Stimulated activated CD4-positive, alpha-beta T cell treated with anti-CD3 and anti-CD28 coated beads, TNF-alpha, amount 100 ng/mL, for 1 hour (primary cell): Measurements from ENCODE around the gene BCO2.

Source experiments
- DNase-seq, 3 donors: peaks; one replicate each; pipeline ENCODE4 v3.0.0-alpha.2; 2020; ENCODE audit warnings: low read depth in 3 of 3, low spot score in 1 of 3

The BCO2 gene

DNA sequence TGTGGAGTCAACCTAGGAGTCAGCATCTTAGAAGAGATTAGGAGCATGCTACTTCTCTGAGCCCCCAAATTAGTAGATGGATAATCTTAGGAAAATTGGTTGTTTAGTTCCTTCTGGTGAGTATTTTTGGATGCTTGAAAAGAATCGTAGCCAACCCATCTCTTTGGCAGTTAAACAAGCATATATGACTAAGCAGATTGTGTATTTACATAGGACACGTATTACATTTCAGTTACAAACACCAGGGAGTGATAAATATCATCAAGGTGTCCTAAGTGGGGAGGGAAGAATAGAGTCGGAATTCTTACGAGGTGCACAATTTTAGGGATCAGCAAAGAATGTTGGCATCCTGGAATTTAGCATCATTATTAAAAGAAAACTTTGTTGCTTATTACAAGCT, 71.9 kb downstream of the BCO2 start:
- no peak for DNase-seq

- no peak for DNase-seq
Observed at GRCh38 chr11:112248201-112248600, 72.9 kb downstream of the BCO2 start.

DNA sequence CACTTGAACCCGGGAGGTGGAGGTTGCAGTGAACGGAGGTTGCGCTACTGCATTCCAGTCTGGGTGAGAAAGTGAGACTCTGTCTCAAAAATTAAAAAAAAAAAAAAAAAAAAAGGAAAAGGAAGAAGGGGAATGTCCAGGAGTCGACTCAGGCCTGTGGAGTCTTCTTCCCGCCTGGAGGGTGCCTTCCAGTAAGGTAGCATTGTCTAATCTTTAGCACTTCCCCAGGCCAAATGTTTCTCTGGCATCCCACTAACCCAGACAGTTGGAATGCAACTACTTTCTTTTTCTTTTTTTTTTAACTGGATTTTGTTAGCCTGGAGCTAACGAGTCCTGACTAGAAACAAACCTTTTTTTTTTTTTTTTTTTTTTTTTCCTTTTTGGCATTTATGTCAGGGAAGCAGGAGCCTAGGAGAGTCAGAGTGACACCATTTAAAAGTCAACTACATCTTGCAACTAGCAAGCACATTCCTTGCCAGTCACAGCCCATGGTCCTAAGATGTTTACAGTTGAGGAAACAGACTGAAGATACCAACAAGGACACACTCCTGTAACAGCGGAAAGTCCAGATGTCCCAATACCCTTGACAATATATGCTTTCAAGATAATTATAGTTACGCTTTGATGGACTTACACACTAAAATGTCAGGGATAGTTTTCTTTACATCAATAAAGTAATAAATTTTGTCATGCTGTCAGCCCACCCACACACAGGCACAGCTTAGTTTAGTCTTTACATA, 74.7 kb downstream of the BCO2 start:
- no peak for DNase-seq

DNA sequence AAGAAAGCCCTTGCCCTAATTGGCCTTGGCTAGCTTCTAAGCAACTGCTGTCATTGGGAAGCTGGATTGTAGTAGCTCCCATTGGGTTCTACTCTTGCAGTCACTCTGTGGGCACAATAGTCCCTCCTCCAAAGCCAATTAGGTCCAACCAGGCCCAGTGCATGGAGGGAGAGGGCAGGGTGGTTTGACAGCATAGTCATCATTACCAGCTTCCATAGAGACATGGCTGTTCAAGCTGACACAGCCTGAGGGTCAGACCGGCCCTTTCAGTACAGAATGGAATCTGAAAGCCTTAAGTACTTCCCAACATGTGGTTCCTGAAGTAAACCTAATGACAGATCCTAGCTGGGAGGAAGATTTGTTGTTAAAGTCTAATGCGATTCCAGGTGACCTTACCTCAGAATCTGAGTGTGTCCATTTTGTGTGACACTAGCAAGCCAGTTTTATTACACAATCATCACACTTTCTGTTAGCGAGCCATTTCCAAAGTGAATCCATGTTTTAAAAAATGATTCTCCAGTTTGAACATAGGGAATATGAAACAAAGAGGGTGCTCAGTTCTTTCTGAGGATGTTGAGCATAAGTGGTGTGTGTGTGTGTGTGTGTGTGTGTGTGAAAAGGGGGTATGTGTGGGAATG, 78.4 kb downstream of the BCO2 start:
- DNase-seq = no peak

DNA sequence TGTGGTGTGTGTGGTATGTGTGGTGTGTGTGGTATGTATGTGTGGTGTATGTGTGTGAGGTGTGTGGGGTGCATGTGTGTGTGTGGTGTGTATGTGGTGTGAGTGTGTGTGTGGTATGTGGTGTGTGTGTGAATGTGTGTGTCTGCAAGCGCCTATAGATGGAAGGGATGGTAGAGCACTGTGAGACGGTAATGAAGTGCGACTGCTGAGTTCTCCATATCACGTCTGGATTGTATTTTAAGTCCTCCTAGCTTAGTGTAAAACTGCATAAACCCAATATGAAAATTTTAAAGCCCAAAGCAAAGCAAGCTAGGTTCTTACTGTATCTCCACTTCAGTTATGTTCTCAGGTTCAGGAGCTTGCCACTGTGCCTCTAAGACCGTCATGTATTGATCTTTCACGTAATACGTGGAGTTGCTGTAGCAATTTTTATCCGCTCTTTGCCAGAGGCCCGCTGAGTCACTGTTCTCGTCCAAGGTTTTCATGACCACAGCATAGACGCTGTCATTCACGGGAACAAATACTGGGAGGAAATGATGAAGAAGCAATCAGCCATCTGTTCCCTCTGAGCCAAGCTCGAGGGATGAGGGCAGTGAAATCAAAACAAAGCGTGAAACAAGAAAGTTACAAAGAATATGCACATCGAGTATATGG, 79.9 kb downstream of the BCO2 start:
- no peak for DNase-seq

DNA sequence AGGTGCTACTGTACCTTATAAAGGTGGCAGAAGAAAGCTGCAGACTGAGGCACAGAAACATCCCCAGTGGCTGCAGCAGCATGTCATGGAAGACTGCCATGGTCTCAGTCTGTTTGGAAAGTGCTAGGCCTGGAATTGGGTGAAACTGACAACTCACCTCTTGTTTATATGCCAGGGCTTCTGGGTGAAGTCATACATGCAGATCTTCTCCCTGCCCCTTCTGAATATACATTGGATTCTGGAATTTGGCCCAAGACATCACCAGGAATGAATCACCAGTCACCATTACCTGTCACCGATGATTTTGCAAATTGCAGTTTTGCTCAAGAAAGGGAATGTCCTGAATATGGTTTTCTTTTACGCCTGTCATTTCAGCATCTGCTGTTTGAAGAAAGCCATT, 85.2 kb downstream of the BCO2 start, which contains the start of gene PLET1:
Gene PLET1 (minus strand): TSS at position 371 of the 400 bp plus-strand sequence. CDS start 271 bp downstream, at position 100.
- DNase-seq = no peak

DNA sequence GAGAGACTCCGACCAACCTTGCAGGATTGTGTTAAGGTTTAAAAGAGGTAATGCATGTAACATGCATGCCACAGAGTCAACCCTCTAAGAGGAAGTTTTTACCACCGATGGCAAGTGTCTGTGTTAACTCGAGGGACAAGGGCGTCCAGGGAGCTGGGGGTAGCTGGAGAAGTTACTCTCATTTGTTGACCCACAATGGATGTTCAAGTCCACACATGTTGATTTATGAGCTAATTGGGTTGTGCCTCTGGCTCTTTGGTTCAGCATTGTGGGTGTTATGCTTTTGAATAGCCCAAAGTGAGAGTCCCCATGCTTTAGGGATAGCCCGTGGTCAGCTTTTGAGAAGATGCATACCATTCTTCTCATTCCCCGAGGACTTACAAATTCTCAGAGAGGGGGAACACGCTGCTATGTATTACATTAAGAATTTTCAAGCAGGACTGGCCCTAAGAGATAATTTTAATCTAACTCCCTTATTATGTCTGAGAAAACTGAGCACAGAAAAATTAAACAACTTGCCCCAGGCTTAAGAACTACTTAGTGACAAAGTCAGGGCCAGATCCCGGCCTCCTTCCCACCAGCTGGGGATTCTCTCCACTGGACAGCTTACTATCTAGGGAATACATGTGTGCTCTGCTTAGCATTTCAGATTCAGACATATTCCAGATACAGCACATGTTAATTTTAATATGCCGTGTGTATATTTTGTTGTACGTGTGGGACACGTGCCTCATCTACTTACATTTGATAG, 90.5 kb downstream of the BCO2 start:
- DNase-seq = no peak

- DNase-seq = no peak
Observed at GRCh38 chr11:112266410-112266778, 91.1 kb downstream of the BCO2 start.

DNA sequence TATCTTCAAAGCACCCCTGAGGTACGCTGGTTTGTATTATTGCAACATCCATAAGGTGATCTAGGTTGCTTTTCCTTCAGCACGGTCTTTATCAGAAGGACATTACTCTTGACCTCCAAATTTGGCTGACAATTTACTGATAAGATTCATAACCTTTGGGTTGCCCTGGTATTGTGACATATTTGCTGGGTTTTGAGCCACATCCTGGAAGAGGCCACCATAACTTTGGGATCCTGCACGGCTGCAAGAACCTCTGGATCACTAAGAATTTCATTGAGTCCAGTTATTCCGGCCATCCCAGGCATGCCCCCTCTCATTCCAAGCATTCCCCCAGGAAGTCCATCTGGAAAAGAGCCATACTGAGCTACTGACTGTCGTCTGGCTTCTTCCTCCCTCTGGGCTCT, 91.9 kb downstream of the BCO2 start:
- no peak for DNase-seq

GRCh38 chr11:112268406-112268805, 93.1 kb downstream of the BCO2 start:
- DNase-seq = no peak
